ENCODE results near the gene SP2.

The SP2 gene

GRCh38 chr17:47850373-47850691 lies 45.7 kb upstream of the SP2 start:
- no peak for TF ChIP-seq MAX (IDR thresholded peaks at IDR 0.05)
- no peak for TF ChIP-seq YY1 (IDR thresholded peaks at IDR 0.05; ENCODE audit: low read depth)
- TF ChIP-seq RAD21 (IDR thresholded peaks at IDR 0.05; ENCODE audit: low read depth), result no peak
- TF ChIP-seq USF1 (IDR thresholded peaks at IDR 0.05), result no peak
- no peak for TF ChIP-seq REST (IDR thresholded peaks at IDR 0.05; ENCODE audit: low read depth)
- no peak for TF ChIP-seq TCF12 (IDR thresholded peaks at IDR 0.05; ENCODE audit: low read depth)
- no peak for TF ChIP-seq CREB1 (IDR thresholded peaks at IDR 0.05; ENCODE audit: low read depth)
- TF ChIP-seq NFIC (IDR thresholded peaks at IDR 0.05), result no peak
- TF ChIP-seq EGR1 (IDR thresholded peaks at IDR 0.05), result no peak
- TF ChIP-seq EP300 (IDR thresholded peaks at IDR 0.05; ENCODE audit: borderline replicate concordance), result no peak
- TF ChIP-seq TEAD4 (IDR thresholded peaks at IDR 0.05), result no peak
- no peak for TF ChIP-seq TAF1 (IDR thresholded peaks at IDR 0.05; ENCODE audit: low read depth)
- TF ChIP-seq ZBTB7A (IDR thresholded peaks at IDR 0.05; ENCODE audit: low read depth), result no peak
- no peak for TF ChIP-seq CEBPB (IDR thresholded peaks at IDR 0.05)
- no peak for TF ChIP-seq FOXM1 (IDR thresholded peaks at IDR 0.05; ENCODE audit: borderline replicate concordance, low read depth)

DNA sequence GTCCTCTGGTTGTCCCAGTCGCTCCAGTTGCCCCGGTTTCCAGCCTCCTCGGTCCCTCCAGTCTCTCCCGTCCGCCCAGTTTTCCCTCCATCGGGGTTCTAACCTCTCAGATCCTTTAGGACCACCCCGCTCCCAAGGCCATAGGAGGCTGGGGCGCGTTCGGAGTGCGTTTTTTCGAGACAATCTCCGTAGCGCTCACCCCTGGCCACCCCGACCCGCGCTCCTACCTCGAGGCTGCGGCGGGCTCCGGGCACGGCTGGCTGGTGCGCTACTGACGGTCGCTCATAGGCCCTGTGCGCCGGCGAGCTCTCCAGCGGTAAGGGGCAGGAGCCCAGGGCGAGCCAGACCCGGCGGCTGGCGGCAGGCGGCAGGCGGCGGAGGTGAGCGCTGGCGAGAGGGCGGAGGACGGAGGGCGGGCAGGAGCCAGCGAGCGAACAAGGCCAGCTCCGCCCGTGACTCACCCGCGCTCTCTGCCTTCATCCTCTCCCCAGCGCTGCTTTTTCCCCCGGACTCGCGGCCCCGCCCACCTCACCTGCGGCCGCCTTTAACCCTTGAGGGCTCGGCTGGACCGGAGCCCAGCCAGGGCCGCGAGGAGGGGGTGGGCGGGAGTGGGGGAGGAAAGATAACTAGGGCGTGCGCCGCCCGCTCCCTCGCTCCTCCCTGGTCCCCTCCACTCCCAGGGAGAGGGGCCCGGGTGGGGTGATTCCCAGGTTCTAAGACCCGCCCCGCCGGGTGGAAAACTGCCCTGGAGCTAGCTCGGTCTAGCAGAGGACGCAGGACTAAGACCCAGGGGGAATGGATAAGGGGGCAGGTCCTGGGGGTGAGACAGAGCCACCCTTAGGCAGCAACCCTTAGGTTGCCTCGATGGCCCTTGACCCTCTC lies 45.1 kb upstream of the SP2 start, which contains the start of gene SP6:
TSS of gene SP6 (minus strand) at position 472 of the 882 bp plus-strand sequence. CDS start 2,734 bp downstream, outside the sequence.
- peak; percentile 23 for TF ChIP-seq ZBTB7A (IDR thresholded peaks at IDR 0.05; ENCODE audit: low read depth)
- TF ChIP-seq MAX (IDR thresholded peaks at IDR 0.05), result peak; percentile 51
- TF ChIP-seq REST (IDR thresholded peaks at IDR 0.05; ENCODE audit: low read depth), result no peak
- peak; percentile 7; the same call in 1 of the 2 replicates for TF ChIP-seq RAD21 (IDR thresholded peaks at IDR 0.05; ENCODE audit: low read depth)
- TF ChIP-seq TCF12 (IDR thresholded peaks at IDR 0.05; ENCODE audit: low read depth), result no peak
- TF ChIP-seq USF1 (IDR thresholded peaks at IDR 0.05), result no peak
- no peak for TF ChIP-seq EP300 (IDR thresholded peaks at IDR 0.05; ENCODE audit: borderline replicate concordance)
- no peak; the same call in 1 of the 2 replicates for TF ChIP-seq TAF1 (IDR thresholded peaks at IDR 0.05; ENCODE audit: low read depth)
- peak; percentile 26; the same call in 1 of the 2 replicates for TF ChIP-seq NFIC (IDR thresholded peaks at IDR 0.05)
- no peak for TF ChIP-seq CEBPB (IDR thresholded peaks at IDR 0.05)

DNA sequence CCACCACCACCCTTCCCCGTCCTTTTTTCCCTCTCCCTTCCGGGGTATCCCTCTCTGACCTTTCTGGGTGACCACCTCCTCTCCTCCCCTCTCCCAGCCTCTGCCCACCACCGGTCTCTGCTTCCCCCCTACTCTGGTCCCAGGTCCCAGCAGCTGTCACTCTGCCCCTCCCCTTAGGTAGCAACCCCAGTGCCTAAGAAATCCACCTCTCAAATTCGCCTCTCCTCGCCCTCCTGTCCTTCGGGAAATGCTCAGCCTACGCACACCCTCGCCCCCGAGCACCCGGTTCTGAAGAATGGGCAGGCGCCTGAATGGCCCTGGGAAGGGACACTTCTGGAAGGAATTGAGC lies 44.3 kb upstream of the SP2 start:
- no peak for TF ChIP-seq EGR1 (IDR thresholded peaks at IDR 0.05)
- no peak for TF ChIP-seq YY1 (IDR thresholded peaks at IDR 0.05; ENCODE audit: low read depth)
- no peak for TF ChIP-seq CREB1 (IDR thresholded peaks at IDR 0.05; ENCODE audit: low read depth)
- TF ChIP-seq NFIC (IDR thresholded peaks at IDR 0.05), result no peak
- no peak for TF ChIP-seq CEBPB (IDR thresholded peaks at IDR 0.05)
- no peak for TF ChIP-seq TAF1 (IDR thresholded peaks at IDR 0.05; ENCODE audit: low read depth)
- TF ChIP-seq EP300 (IDR thresholded peaks at IDR 0.05; ENCODE audit: borderline replicate concordance), result no peak
- TF ChIP-seq RAD21 (IDR thresholded peaks at IDR 0.05; ENCODE audit: low read depth), result no peak
- no peak for TF ChIP-seq MAX (IDR thresholded peaks at IDR 0.05)
- TF ChIP-seq TEAD4 (IDR thresholded peaks at IDR 0.05), result no peak
- TF ChIP-seq REST (IDR thresholded peaks at IDR 0.05; ENCODE audit: low read depth), result no peak
- TF ChIP-seq TCF12 (IDR thresholded peaks at IDR 0.05; ENCODE audit: low read depth), result no peak
- no peak for TF ChIP-seq FOXM1 (IDR thresholded peaks at IDR 0.05; ENCODE audit: borderline replicate concordance, low read depth)

Measured in Ishikawa (cell line).